Muscle of leg (tissue), 11 donors: Measurements from ENCODE around the gene WDR90. TPM values are rescaled to one million over a fixed set of nuclear protein-coding genes. Genes with fewer than 3 reads are reported as not detected.

Experiments used
- DNase-seq: peaks from one replicate; pipeline ENCODE4 v3.0.0; 2013
- H3K27ac ChIP-seq: one replicate; pipeline ENCODE4 v1.5.1; 2013; ENCODE audit warnings: mild to moderate bottlenecking, low read length, control low read depth
- H3K27me3 ChIP-seq: one replicate; pipeline ENCODE4 v1.6.1; 2013; ENCODE audit warnings: low read length; ENCODE audit not compliant: control insufficient read depth, insufficient read depth
- H3K36me3 ChIP-seq: one replicate; pipeline ENCODE4 v1.6.1; 2013; ENCODE audit warnings: low read length; ENCODE audit not compliant: control insufficient read depth, insufficient read depth
- H3K4me1 ChIP-seq: one replicate; pipeline ENCODE4 v1.6.1; 2013; ENCODE audit warnings: low read length; ENCODE audit not compliant: control insufficient read depth, insufficient read depth
- H3K4me3 ChIP-seq: one replicate; pipeline ENCODE4 v1.5.1; 2013; ENCODE audit warnings: low read length, control low read depth
- H3K9me3 ChIP-seq: replicated peaks from 2 replicates; pipeline ENCODE4 v1.6.1; 2013; ENCODE audit warnings: low read depth, low read length; ENCODE audit not compliant: control insufficient read depth
- WGBS: methylation state at CpG from one replicate; pipeline ENCODE4 v1.1.5; 2013; ENCODE audit warnings: missing lambda C conversion rate; ENCODE audit not compliant: insufficient coverage; 5-methylcytosine and 5-hydroxymethylcytosine counted together
- polyA plus RNA-seq, 8 donors: library from polyadenylated mRNA; unstranded; fragments of 120-200 nt; gene quantifications; one replicate each; pipeline versions ENCODE4 v1.2.1 to v1.2.3, GENCODE V29; 2013; ENCODE audit warnings: inconsistent platforms in 1 of 8, low replicate concordance in 1 of 8; ENCODE audit not compliant: insufficient read length in 8 of 8, insufficient read depth in 1 of 8
- total RNA-seq: library from RNA; stranded (reverse); fragments of 120-200 nt; gene quantifications from one replicate; pipeline ENCODE4 v1.2.4, GENCODE V29; 2013

WDR90 gene
- total and polyA plus RNA-seq, 9 donors, result 10.6 to 30.5 (median 20.0) TPM

GRCh38 chr16:647173-647902, 1.8 kb upstream of the WDR90 start:
- H3K9me3 ChIP-seq, result no peaks in the 10 kb centered on the region
- no peak overlapping the region for H3K27ac ChIP-seq
- DNase-seq, result no peak
- peaks cover 9% of the 10 kb centered on the region for H3K27me3 ChIP-seq
- peaks cover 17% of the 10 kb centered on the region for H3K36me3 ChIP-seq
- 88% methylated on average over 20 of the region's 25 CpGs for WGBS
- no peak overlapping the region for H3K4me3 ChIP-seq
- peaks cover 33% of the 10 kb centered on the region for H3K4me1 ChIP-seq

GRCh38 chr16:648071-648780, 939 bp upstream of the WDR90 start:
- peaks cover 22% of the 10 kb centered on the region for H3K36me3 ChIP-seq
- WGBS, result 20% methylated on average over 20 of the region's 24 CpGs
- H3K27me3 ChIP-seq, result no peaks in the 10 kb centered on the region
- no peaks in the 10 kb centered on the region for H3K9me3 ChIP-seq
- H3K4me1 ChIP-seq, result peaks cover 27% of the 10 kb centered on the region
- peak overlapping the region; percentile 82 for H3K27ac ChIP-seq
- peak overlapping the region; percentile 71 for H3K4me3 ChIP-seq
- DNase-seq, result no peak

GRCh38 chr16:649631-650030, 466 bp downstream of the WDR90 start:
- DNase-seq, result no peak
- Histone ChIP-seq H3K4me1 (peaks cover 27% of the 10 kb centered on the region), H3K4me3 (peak overlapping the region; percentile 71), H3K9me3 (no peaks in the 10 kb centered on the region), H3K36me3 (peaks cover 26% of the 10 kb centered on the region), H3K27ac (no peak overlapping the region), H3K27me3 (no peaks in the 10 kb centered on the region)
- WGBS, result 4% methylated on average over 43 of the region's 44 CpGs

- H3K4me3 ChIP-seq, result no peak overlapping the region
- no peak for DNase-seq
- H3K36me3 ChIP-seq, result peaks cover 41% of the 10 kb centered on the region
- H3K27ac ChIP-seq, result no peak overlapping the region
- no peaks in the 10 kb centered on the region for H3K9me3 ChIP-seq
- no peaks in the 10 kb centered on the region for H3K27me3 ChIP-seq
- peaks cover 27% of the 10 kb centered on the region for H3K4me1 ChIP-seq
- WGBS, result 84% methylated on average over 20 of the region's 22 CpGs
Measured at GRCh38 chr16:651844-652243, 2.7 kb downstream of the WDR90 start.

- Histone ChIP-seq H3K27me3 (no peaks in the 10 kb centered on the region), H3K4me3 (no peak overlapping the region), H3K4me1 (peaks cover 20% of the 10 kb centered on the region), H3K36me3 (peaks cover 47% of the 10 kb centered on the region), H3K27ac (no peak overlapping the region), H3K9me3 (no peaks in the 10 kb centered on the region)
- WGBS, result 89% methylated on average over 23 of the region's 28 CpGs
- DNase-seq, result no peak
Measured at GRCh38 chr16:652454-653305, 3.5 kb downstream of the WDR90 start.

- Histone ChIP-seq H3K27me3 (no peaks in the 10 kb centered on the region), H3K27ac (no peak overlapping the region), H3K4me1 (peaks cover 8% of the 10 kb centered on the region), H3K4me3 (no peak overlapping the region), H3K36me3 (peaks cover 60% of the 10 kb centered on the region), H3K9me3 (no peaks in the 10 kb centered on the region)
- DNase-seq, result no peak
- 86% methylated on average over 10 of the region's 12 CpGs for WGBS
Measured at GRCh38 chr16:654034-654433, 4.9 kb downstream of the WDR90 start.

- DNase-seq, result no peak
- no peak overlapping the region for H3K4me3 ChIP-seq
- no peaks in the 10 kb centered on the region for H3K9me3 ChIP-seq
- H3K4me1 ChIP-seq, result peaks cover 16% of the 10 kb centered on the region
- no peak overlapping the region for H3K27ac ChIP-seq
- peaks cover 51% of the 10 kb centered on the region for H3K36me3 ChIP-seq
- no peaks in the 10 kb centered on the region for H3K27me3 ChIP-seq
- 93% methylated on average over 18 of the region's 22 CpGs for WGBS
Measured at GRCh38 chr16:657487-657886, 8.3 kb downstream of the WDR90 start.

- 86% methylated on average over 33 of the region's 35 CpGs for WGBS
- Histone ChIP-seq H3K9me3 (no peaks in the 10 kb centered on the region), H3K36me3 (peaks cover 43% of the 10 kb centered on the region), H3K4me3 (no peak overlapping the region), H3K4me1 (peaks cover 16% of the 10 kb centered on the region), H3K27ac (no peak overlapping the region), H3K27me3 (no peaks in the 10 kb centered on the region)
- DNase-seq, result no peak
Measured at GRCh38 chr16:658679-659571, 9.8 kb downstream of the WDR90 start.

GRCh38 chr16:659618-660017, 10.5 kb downstream of the WDR90 start:
- Histone ChIP-seq H3K27me3 (no peaks in the 10 kb centered on the region), H3K27ac (no peak overlapping the region), H3K4me3 (no peak overlapping the region), H3K4me1 (peaks cover 16% of the 10 kb centered on the region), H3K9me3 (no peaks in the 10 kb centered on the region), H3K36me3 (peaks cover 43% of the 10 kb centered on the region)
- 81% methylated on average over 19 of the region's 20 CpGs for WGBS
- DNase-seq, result no peak
